ENCODE measurements around the gene HBEGF.

GRCh38 chr5:140303966-140304365 is 42.4 kb downstream of the HBEGF start:
- TF ChIP-seq CTCF (IDR thresholded peaks at IDR 0.05; ENCODE audit: low read depth, low read length) (no peak), EZH2phosphoT487 (IDR thresholded peaks at IDR 0.05; ENCODE audit: low read depth) (no peak)

All from OCI-LY3 (cell line).